Measurements from ENCODE around the gene PRICKLE4. TPM values are rescaled to one million over a fixed set of nuclear protein-coding genes. Genes with fewer than 3 reads are reported as not detected.

The PRICKLE4 gene
- total and polyA plus RNA-seq, 2 of the 8 experiments (the other 6 are each of a cell fraction or from before 2014, with no cell fraction given): 0.32 to 1.4 TPM

- Histone ChIP-seq H4K91ac (replicated peaks; ENCODE audit: insufficient read length, low read length) (no peak overlapping the region), H3K27me3 (replicated peaks in 1 of 4; ENCODE audit: control insufficient read depth in 3 of 4, extremely low read depth in 1 of 4, insufficient read depth in 3 of 4, low read length in 3 of 4) (peaks cover 2 to 24% (median 11%) of the 10 kb centered on the region in 4 experiments; a peak in 6 of 7 replicates), H3K23me2 (ENCODE audit: low read depth, low read length) (peaks cover 8% of the 10 kb centered on the region), H3K14ac (ENCODE audit: insufficient read length) (no peak overlapping the region), H3K27ac (ENCODE audit: low read depth, low read length) (no peak overlapping the region), H2BK20ac (ENCODE audit: low read length) (no peak overlapping the region), H3K56ac (replicated peaks; ENCODE audit: insufficient read length, low read depth, low read length) (no peak overlapping the region), H2AFZ (ENCODE audit: low read length) (no peak overlapping the region), H2BK15ac (ENCODE audit: low read length) (no peak overlapping the region), H4K8ac (ENCODE audit: extremely low read depth, insufficient read depth, low read length) (no peak overlapping the region; the same call in 1 of the 2 replicates), H3K4me1 (replicated peaks in 1 of 4; ENCODE audit: control insufficient read depth in 3 of 4, insufficient read depth in 4 of 4, low read length in 3 of 4) (peaks cover 2 to 7% (median 5%) of the 10 kb centered on the region in 4 experiments; a peak in 4 of 7 replicates), H3K9ac (replicated peaks in 1 of 4; ENCODE audit: extremely low read depth in 1 of 4, low read depth in 3 of 4, low read length in 3 of 4) (peak overlapping the region in 1 of 4 experiments; percentile 57; a peak in 1 of 7 replicates), H3K18ac (ENCODE audit: extremely low read depth, low read length) (no peak overlapping the region), H3K79me2 (ENCODE audit: control insufficient read depth in 1 of 2, insufficient read depth in 2 of 2, low read length in 2 of 2) (no peaks in the 10 kb centered on the region), H3K36me3 (ENCODE audit: control insufficient read depth in 2 of 4, insufficient read depth in 4 of 4, low read length in 3 of 4) (no peaks in the 10 kb centered on the region; a peak in 1 of 8 replicates), H2BK12ac (ENCODE audit: low read depth, low read length) (no peak overlapping the region), H4K5ac (ENCODE audit: insufficient read length, low read depth, low read length) (no peak overlapping the region), H3K4me2 (ENCODE audit: insufficient read depth in 1 of 2, low read depth in 2 of 2, low read length in 2 of 2) (peak overlapping the region; percentile 74 to 76), H4K20me1 (replicated peaks in 1 of 2; ENCODE audit: control insufficient read depth in 1 of 2, insufficient read depth in 2 of 2, low read length in 2 of 2) (peaks cover 0 to 3% of the 10 kb centered on the region in 2 experiments), H2BK120ac (replicated peaks; ENCODE audit: low read depth, low read length) (no peak overlapping the region), H2BK5ac (ENCODE audit: low read depth, low read length) (no peak overlapping the region), H3K4me3 (ENCODE audit: extremely low read depth in 1 of 4, insufficient read depth in 2 of 4, low read depth in 3 of 4, low read length in 4 of 4) (peak overlapping the region; percentile 55 to 85 (median 64)), H3K23ac (ENCODE audit: insufficient read length) (no peak overlapping the region), H3K79me1 (ENCODE audit: low read depth, low read length) (no peaks in the 10 kb centered on the region), H3K9me3 (ENCODE audit: insufficient read depth in 2 of 2, low read depth in 1 of 2, low read length in 1 of 2) (no peaks in the 10 kb centered on the region), H2AK5ac (ENCODE audit: low read depth, low read length) (no peak overlapping the region), H3K4ac (replicated peaks; ENCODE audit: insufficient read length, low read depth, low read length) (no peak overlapping the region)
- FAIRE-seq (no peak), DNase-seq (ENCODE audit: low read depth in 1 of 2, low spot score in 2 of 2) (no peak)
- 5% methylated on average over 5 of the region's 16 CpGs; no CpG with 5 or more reads in 1 of the 2 experiments for WGBS, 2 experiments (ENCODE audit: extremely low coverage in 1 of 2, insufficient coverage in 1 of 2, insufficient read length in 1 of 2, insufficient replicate concordance in 2 of 2, low coverage in 1 of 2, low lambda C conversion rate in 2 of 2, missing lambda C conversion rate in 1 of 2)
- CTCF ChIA-PET (ENCODE audit: partially characterized antibody): no interaction called here
- POLR2A ChIA-PET (ENCODE audit: partially characterized antibody): interaction anchor here (1.0 kb wide), 1 partner anchor 45 kb away, joined by 3 read pairs; no protein-coding TSS in a partner anchor
- TF ChIP-seq NRF1 (IDR thresholded peaks at IDR 0.05; ENCODE audit: low read depth, low read length) (no peak), EGR1 (IDR thresholded peaks at IDR 0.05; ENCODE audit: borderline replicate concordance, low read depth, low read length) (no peak), HDAC6 (IDR thresholded peaks at IDR 0.05; ENCODE audit: low read depth, low read length) (no peak)
Observed at GRCh38 chr6:41779336-41779735, 1.2 kb upstream of the PRICKLE4 start.
